GM23338 (cell line): ENCODE measurements around the gene CCDC50. TPM values are rescaled to one million over a fixed set of nuclear protein-coding genes. Genes with fewer than 3 reads are reported as not detected.

Experiments used
- ATAC-seq: fragments of 200-7000 bp; cut with Tn5 transposase; 3 replicates; pipeline ENCODE4 v1.9.1; 2020
- DNase-seq: peaks from one replicate; pipeline ENCODE4 v3.0.0-alpha.2; 2015; ENCODE audit warnings: low spot score
- H2AFZ ChIP-seq: fragments of 200-600 bp; sonication (generic); 2 replicates; pipeline ENCODE4 v1.8.0; 2016; ENCODE audit warnings: antibody characterized with exemption, mild to moderate bottlenecking, moderate library complexity
- H3F3A ChIP-seq: fragments of 200-600 bp; sonication (generic); replicated peaks from 2 replicates; pipeline ENCODE4 v1.8.0; 2017; ENCODE audit warnings: antibody characterized with exemption, mixed run types, low read depth
- H3K27ac ChIP-seq: fragments of 200-600 bp; sonication (generic); 2 replicates; pipeline ENCODE4 v1.6.1; 2016; ENCODE audit warnings: low read depth
- H3K27me3 ChIP-seq: fragments of 200-600 bp; sonication (generic); 2 replicates; pipeline ENCODE4 v1.8.0; 2016; ENCODE audit warnings: mild to moderate bottlenecking, mixed run types, moderate library complexity; ENCODE audit not compliant: insufficient read depth
- H3K36me3 ChIP-seq: fragments of 200-600 bp; sonication (generic); 2 replicates; pipeline ENCODE4 v1.8.0; 2016; ENCODE audit warnings: mild to moderate bottlenecking; ENCODE audit not compliant: insufficient read depth
- H3K4me1 ChIP-seq: fragments of 200-600 bp; sonication (generic); 2 replicates; pipeline ENCODE4 v1.8.0; 2016; ENCODE audit warnings: mild to moderate bottlenecking, moderate library complexity; ENCODE audit not compliant: insufficient read depth
- H3K4me2 ChIP-seq: fragments of 200-600 bp; sonication (generic); 2 replicates; pipeline ENCODE4 v1.7.1; 2017; ENCODE audit warnings: mixed run types
- H3K4me3 ChIP-seq: fragments of 200-600 bp; sonication (generic); 2 replicates; pipeline ENCODE4 v1.6.1; 2016; ENCODE audit warnings: mixed run types
- H3K79me2 ChIP-seq: fragments of 200-600 bp; sonication (generic); replicated peaks from 2 replicates; pipeline ENCODE4 v1.8.0; 2017; ENCODE audit warnings: mild to moderate bottlenecking; ENCODE audit not compliant: insufficient read depth
- H3K9me2 ChIP-seq: fragments of 200-600 bp; sonication (generic); 2 replicates; pipeline ENCODE4 v1.8.0; 2017; ENCODE audit not compliant: insufficient read depth
- H4K20me1 ChIP-seq: fragments of 200-600 bp; sonication (generic); replicated peaks from 2 replicates; pipeline ENCODE4 v1.8.0; 2017; ENCODE audit warnings: mild to moderate bottlenecking; ENCODE audit not compliant: insufficient read depth
- H3K27ac Mint-ChIP-seq: 2 replicates; pipeline ENCODE4 v1.8.0; 2020; ENCODE audit warnings: inconsistent platforms, mild to moderate bottlenecking, moderate library complexity, mixed read lengths
- H3K27me3 Mint-ChIP-seq: 3 replicates; pipeline ENCODE4 v1.8.0; 2022; ENCODE audit warnings: low read depth, mild to moderate bottlenecking, moderate library complexity, mixed read lengths, inconsistent platforms; ENCODE audit not compliant: insufficient read depth, poor library complexity
- H3K36me3 Mint-ChIP-seq: 3 replicates; pipeline ENCODE4 v1.8.0; 2021; ENCODE audit warnings: low read depth, mild to moderate bottlenecking, inconsistent platforms, moderate library complexity, mixed read lengths
- H3K4me1 Mint-ChIP-seq: 3 replicates; pipeline ENCODE4 v1.8.0; 2020; ENCODE audit warnings: mild to moderate bottlenecking, inconsistent platforms, mixed read lengths
- H3K4me3 Mint-ChIP-seq: 3 replicates; pipeline ENCODE4 v1.8.0; 2021; ENCODE audit warnings: moderate library complexity, mild to moderate bottlenecking, inconsistent platforms, mixed read lengths
- H3K9me3 Mint-ChIP-seq: 3 replicates; pipeline ENCODE4 v1.8.0; 2020; ENCODE audit warnings: moderate library complexity, mild to moderate bottlenecking, inconsistent platforms, mixed read lengths
- CREB1 ChIP-seq: fragments of 250-450 bp; sonication (Bioruptor Pico); IDR thresholded peaks from 2 replicates; pipeline ENCODE4 v1.5.0; 2020; ENCODE audit warnings: low read depth, mild to moderate bottlenecking, moderate library complexity
- ETS1 ChIP-seq: IDR thresholded peaks from 2 replicates; pipeline ENCODE4 v1.6.1; 2016; ENCODE audit warnings: antibody characterized with exemption
- EZH2 ChIP-seq: fragments of 200-600 bp; sonication (generic); IDR thresholded peaks from one replicate; pipeline ENCODE4 v1.8.0; 2017; ENCODE audit warnings: antibody characterized with exemption, mild to moderate bottlenecking, low read depth; ENCODE audit not compliant: unreplicated experiment
- EZH2phosphoT487 ChIP-seq: fragments of 200-600 bp; sonication (generic); IDR thresholded peaks from one replicate; pipeline ENCODE4 v1.8.1; 2018; ENCODE audit warnings: antibody characterized with exemption; ENCODE audit not compliant: unreplicated experiment
- JUNB ChIP-seq: IDR thresholded peaks from one replicate; pipeline ENCODE4 v1.6.1; 2016; ENCODE audit warnings: antibody characterized with exemption; ENCODE audit not compliant: unreplicated experiment
- NANOG ChIP-seq: IDR thresholded peaks from 2 replicates; pipeline ENCODE4 v1.6.1; 2016; ENCODE audit warnings: antibody characterized with exemption, borderline replicate concordance
- POLR2AphosphoS5 ChIP-seq: IDR thresholded peaks from 2 replicates; pipeline ENCODE4 v1.6.1; 2016; ENCODE audit warnings: antibody characterized with exemption, low read depth
- REST ChIP-seq: IDR thresholded peaks from one replicate; pipeline ENCODE4 v1.6.1; 2018; ENCODE audit warnings: antibody characterized with exemption; ENCODE audit not compliant: unreplicated experiment
- ZNF114 ChIP-seq: fragments of 250-450 bp; sonication (Bioruptor Pico); IDR thresholded peaks from 2 replicates; pipeline ENCODE4 v1.5.0; 2020; ENCODE audit warnings: mild to moderate bottlenecking, moderate library complexity
- ZNF331 ChIP-seq: fragments of 250-450 bp; sonication (Bioruptor Pico); IDR thresholded peaks from 2 replicates; pipeline ENCODE4 v1.5.0; 2020; ENCODE audit warnings: low read depth, mild to moderate bottlenecking, moderate library complexity
- polyA plus RNA-seq: library from polyadenylated mRNA; unstranded; fragments of >200 nt; fragmentation: Nextera tagmentation; extraction: Ambion mirVana; gene quantifications from 2 replicates; pipeline ENCODE4 v1.2.1, GENCODE V29; 2016
- total RNA-seq: library from RNA; depleted of rRNA; stranded (reverse); fragments of >200 nt; shearing (Covaris generic); gene quantifications from 2 replicates; pipeline ENCODE4 v1.2.3, GENCODE V29; 2014

Gene CCDC50
- total and polyA plus RNA-seq, 2 experiments from 2014 or later, result 22.4 to 25.4 TPM

- H3K4me1 ChIP-seq, result no peaks in the 10 kb centered on the region
- Mint-ChIP-seq H3K4me3 (no peak overlapping the region), H3K27ac (no peak overlapping the region), H3K4me1 (peaks cover 4% of the 10 kb centered on the region; the same call in 1 of the 3 replicates), H3K9me3 (no peaks in the 10 kb centered on the region), H3K36me3 (no peaks in the 10 kb centered on the region), H3K27me3 (no peaks in the 10 kb centered on the region)
- H2AFZ ChIP-seq, result no peak overlapping the region
- no peaks in the 10 kb centered on the region for H3K79me2 ChIP-seq
- no peak for TF ChIP-seq REST
- TF ChIP-seq ZNF331 (CRISPR knock-in tag), result no peak
- no peak for TF ChIP-seq ZNF114 (CRISPR knock-in tag)
- TF ChIP-seq NANOG, result no peak
- no peak for TF ChIP-seq EZH2
- TF ChIP-seq ETS1, result no peak
- no peak for TF ChIP-seq CREB1
- DNase-seq, result no peak
- H3K4me2 ChIP-seq, result no peak overlapping the region
- H4K20me1 ChIP-seq, result no peaks in the 10 kb centered on the region
- H3F3A ChIP-seq, result no peaks in the 10 kb centered on the region
- H3K9me2 ChIP-seq, result no peaks in the 10 kb centered on the region
- no peaks in the 10 kb centered on the region for H3K36me3 ChIP-seq
- no peak for ATAC-seq
- H3K27ac ChIP-seq, result no peak overlapping the region
- no peak overlapping the region for H3K4me3 ChIP-seq
- H3K27me3 ChIP-seq, result no peaks in the 10 kb centered on the region
These were observed 104.8 kb downstream of the CCDC50 start for GRCh38 chr3:191434024-191434423.

- Mint-ChIP-seq H3K36me3 (no peaks in the 10 kb centered on the region), H3K4me3 (no peak overlapping the region), H3K27me3 (no peaks in the 10 kb centered on the region), H3K4me1 (peaks cover 4% of the 10 kb centered on the region; the same call in 1 of the 3 replicates), H3K9me3 (no peaks in the 10 kb centered on the region; the same call in 2 of the 3 replicates), H3K27ac (no peak overlapping the region; the same call in 1 of the 2 replicates)
- Histone ChIP-seq H2AFZ (no peak overlapping the region), H3K4me2 (no peak overlapping the region), H4K20me1 (no peaks in the 10 kb centered on the region), H3F3A (no peaks in the 10 kb centered on the region), H3K9me2 (no peaks in the 10 kb centered on the region), H3K27ac (no peak overlapping the region), H3K27me3 (no peaks in the 10 kb centered on the region), H3K36me3 (no peaks in the 10 kb centered on the region), H3K4me1 (no peaks in the 10 kb centered on the region), H3K4me3 (no peak overlapping the region), H3K79me2 (no peaks in the 10 kb centered on the region)
- ATAC-seq, result no peak
- no peak for DNase-seq
- TF ChIP-seq POLR2AphosphoS5 (no peak), CREB1 (no peak), REST (no peak), JUNB (no peak), ZNF114 (CRISPR knock-in tag) (no peak), EZH2phosphoT487 (no peak), ZNF331 (CRISPR knock-in tag) (no peak)
These were observed 106.8 kb downstream of the CCDC50 start for GRCh38 chr3:191435981-191436380.
